H7 (cell line): ENCODE measurements around the gene LRRC3B. TPM values are rescaled to one million over a fixed set of nuclear protein-coding genes. Genes with fewer than 3 reads are reported as not detected.

Experiments
- DNase-seq: peaks from one replicate; pipeline ENCODE4 v3.0.0; 2012
- H3K27me3 ChIP-seq: 2 replicates; pipeline ENCODE4 v1.6.0; 2011; ENCODE audit warnings: mild to moderate bottlenecking, low read length; ENCODE audit not compliant: control insufficient read depth, insufficient read depth
- H3K36me3 ChIP-seq: replicated peaks from 2 replicates; pipeline ENCODE4 v1.5.1; 2011; ENCODE audit warnings: low read length; ENCODE audit not compliant: control insufficient read depth, insufficient read depth
- H3K4me3 ChIP-seq: 2 replicates; pipeline ENCODE4 v1.5.1; 2011; ENCODE audit warnings: low read depth, mild to moderate bottlenecking, control low read depth, low read length, moderate library complexity; ENCODE audit not compliant: insufficient read depth
- total RNA-seq: library from RNA; depleted of rRNA; stranded (reverse); fragments of >200 nt; shearing (Covaris generic); gene quantifications from 2 replicates; pipeline ENCODE4 v1.2.3, GENCODE V29; 2014

Gene LRRC3B
- total RNA-seq, 1 experiment from 2014 or later: 0.62 TPM

DNA sequence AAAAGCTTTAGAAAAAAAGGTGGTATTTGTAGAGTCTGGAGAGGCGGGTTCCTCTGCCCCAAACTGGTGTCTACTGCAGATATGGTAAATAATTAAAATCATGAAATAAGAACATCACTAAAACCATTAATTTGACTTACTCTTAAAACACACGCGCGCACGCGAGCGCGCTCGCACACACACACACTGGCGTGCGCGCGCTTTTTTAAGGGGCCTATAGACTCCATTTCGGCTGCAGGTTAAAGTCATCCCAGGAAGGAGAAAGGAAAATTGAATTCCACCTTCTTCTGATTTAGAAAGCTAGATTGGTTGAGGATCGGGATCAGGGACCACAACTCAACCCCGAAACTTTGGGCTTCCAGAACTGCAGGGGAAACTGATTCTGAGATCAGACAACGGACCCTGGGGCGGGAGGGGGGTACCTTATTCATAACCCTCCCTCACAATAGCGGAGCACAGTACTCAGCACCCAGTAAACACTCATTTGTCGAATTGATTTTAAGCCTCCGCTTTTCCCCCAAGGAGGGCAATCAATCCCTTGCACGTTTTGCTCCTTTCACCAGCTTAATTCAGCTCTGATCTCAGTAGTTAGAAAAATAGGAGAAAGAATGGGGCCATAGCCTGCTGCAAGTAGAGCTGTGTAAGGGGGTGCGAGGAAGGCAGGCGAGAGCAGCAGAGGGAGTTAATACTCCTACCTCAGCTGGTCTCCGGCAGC lies 509 bp upstream of the LRRC3B start:
- Histone ChIP-seq H3K27me3 (peaks cover 57% of the 10 kb centered on the region), H3K4me3 (peak overlapping the region; percentile 50), H3K36me3 (no peaks in the 10 kb centered on the region)
- DNase-seq: peak; percentile 28

DNA sequence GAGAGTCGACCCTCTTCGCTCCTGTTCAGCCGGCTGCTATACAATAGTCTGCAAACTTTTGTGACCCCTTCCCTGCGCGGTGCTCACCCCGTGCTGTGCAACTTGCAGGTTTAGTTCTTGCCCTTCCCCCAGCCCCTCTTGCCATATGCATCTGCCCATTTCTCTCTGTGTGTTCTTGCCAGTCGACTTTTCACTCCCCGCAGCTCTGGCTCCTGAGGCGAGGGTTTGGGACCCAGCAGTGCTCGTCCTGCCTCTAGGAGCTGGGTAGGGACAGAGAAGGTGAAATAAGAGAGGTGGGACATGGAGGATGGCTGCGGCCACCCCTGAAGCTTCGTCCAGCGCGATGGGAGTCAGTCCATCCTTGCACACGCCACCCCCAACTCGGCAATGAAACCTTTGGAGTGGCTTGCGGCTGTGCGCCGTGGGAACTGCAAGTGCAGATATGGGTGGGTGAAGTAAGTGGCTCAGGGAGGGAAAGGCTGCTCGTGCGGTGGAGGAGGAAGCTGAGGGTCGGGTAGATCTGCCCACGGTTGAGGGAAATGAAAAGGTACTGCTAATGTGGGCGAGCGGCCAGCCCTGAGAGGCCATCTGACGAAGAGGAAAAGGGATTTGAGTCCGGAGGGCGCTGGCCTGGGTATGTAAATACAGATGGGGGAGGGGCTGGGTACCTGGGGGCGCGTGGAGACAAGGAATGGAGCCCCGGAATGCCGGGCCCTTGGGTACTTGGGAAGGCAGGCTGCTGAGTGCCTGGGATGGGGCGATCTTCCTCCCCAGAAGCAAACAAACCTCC lies 1.0 kb downstream of the LRRC3B start:
- peak; percentile 67 for DNase-seq
- H3K27me3 ChIP-seq: peaks cover 62% of the 10 kb centered on the region
- H3K4me3 ChIP-seq: peak overlapping the region; percentile 50
- H3K36me3 ChIP-seq: no peaks in the 10 kb centered on the region

DNA sequence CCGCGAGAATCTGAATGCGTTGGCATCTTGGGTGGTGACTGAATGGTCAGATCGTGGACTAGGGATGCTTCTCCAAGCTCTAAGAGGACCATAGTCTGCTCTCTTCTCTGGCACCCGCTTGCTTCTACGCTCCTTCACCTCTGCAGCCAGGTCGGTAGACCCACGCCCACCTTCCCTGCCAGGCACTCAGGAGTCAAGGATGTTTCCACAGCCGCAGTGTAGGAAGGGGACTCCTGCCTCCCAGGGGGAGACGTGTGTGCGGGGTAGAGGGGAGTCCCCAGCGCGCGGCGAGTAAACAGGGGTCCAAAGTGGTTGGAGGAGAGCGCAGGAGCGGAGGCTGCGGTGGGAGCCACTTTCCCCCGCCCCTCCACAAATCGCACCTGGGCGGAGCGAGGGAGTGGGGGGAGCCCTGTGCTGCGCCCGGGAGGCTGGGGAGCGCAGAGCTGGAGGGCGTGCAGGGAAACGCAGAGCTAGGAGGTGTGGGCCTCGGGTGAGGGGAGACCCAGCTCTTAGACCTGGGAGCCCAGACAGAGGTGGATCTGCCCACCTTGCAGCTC lies 1.7 kb downstream of the LRRC3B start:
- no peaks in the 10 kb centered on the region for H3K36me3 ChIP-seq
- H3K27me3 ChIP-seq: peaks cover 62% of the 10 kb centered on the region
- DNase-seq: peak; percentile 83
- peak overlapping the region; percentile 50 for H3K4me3 ChIP-seq

DNA sequence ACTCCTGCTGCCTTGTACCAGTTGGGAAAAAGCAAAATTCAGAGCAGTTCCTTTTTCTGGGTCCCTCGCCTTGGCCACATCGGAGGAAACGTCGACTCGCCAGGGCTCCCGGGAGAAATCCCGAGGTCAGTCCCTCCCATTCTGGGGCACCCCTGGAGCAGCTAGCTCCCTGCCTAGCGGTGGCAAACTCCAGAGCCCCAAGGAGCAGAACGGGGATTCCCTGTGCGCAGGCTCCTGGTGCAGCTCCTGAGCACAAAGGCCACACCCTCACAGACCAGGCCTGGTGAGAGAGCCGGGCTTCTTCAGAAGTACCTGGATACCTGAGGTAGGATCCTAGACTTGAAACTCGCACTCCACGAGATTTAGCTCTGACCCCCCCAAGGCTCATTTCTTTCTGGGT lies 2.6 kb downstream of the LRRC3B start:
- Histone ChIP-seq H3K36me3 (no peaks in the 10 kb centered on the region), H3K4me3 (peak overlapping the region; percentile 50; the same call in 1 of the 2 replicates), H3K27me3 (peaks cover 62% of the 10 kb centered on the region)
- DNase-seq: peak; percentile 51

DNA sequence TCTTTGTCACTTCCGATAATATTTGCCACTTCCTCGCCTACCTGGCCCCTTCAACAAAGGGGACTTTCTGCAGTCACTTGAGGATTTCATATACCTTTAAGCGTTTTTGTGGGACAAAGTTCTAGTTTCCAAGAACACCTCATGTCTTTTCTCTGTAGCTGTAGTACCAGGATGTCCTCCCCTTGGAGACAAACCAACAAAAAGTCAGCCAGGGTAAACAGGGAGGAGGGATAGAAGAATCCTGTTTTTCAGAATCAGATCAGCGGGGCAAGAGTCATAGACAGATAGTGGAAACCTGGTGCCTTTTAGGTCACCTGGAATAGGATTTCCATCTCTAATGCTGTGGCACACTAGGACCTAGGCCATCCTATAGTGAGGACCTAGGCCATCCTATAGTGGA lies 4.5 kb downstream of the LRRC3B start:
- H3K27me3 ChIP-seq: peaks cover 58% of the 10 kb centered on the region
- H3K36me3 ChIP-seq: no peaks in the 10 kb centered on the region
- DNase-seq: no peak

DNA sequence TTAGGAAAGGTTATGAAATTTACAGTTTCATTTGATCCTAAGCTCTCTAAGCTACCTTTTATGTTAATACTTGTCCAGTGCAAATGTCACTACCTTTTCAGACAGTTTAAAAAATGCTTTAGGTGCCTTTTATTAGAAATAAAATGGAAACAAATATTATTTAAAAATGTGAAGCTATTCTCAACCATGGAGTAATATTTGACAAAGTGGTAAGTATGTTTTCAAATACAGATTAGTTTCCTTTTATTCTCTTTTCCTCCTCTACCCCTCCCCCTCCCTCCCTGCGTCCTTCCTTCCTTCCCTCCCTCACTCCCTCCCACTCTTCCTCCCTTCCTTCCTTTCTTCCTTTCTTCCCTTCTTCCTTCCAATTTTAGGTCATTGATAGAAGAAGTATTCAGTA lies 6.3 kb downstream of the LRRC3B start:
- no peak for DNase-seq
- H3K4me3 ChIP-seq: no peak overlapping the region
- no peaks in the 10 kb centered on the region for H3K36me3 ChIP-seq
- peaks cover 48% of the 10 kb centered on the region for H3K27me3 ChIP-seq

More for the DNA sequence above, 4.5 kb downstream of the LRRC3B start:
- no peak overlapping the region for H3K4me3 ChIP-seq

DNA sequence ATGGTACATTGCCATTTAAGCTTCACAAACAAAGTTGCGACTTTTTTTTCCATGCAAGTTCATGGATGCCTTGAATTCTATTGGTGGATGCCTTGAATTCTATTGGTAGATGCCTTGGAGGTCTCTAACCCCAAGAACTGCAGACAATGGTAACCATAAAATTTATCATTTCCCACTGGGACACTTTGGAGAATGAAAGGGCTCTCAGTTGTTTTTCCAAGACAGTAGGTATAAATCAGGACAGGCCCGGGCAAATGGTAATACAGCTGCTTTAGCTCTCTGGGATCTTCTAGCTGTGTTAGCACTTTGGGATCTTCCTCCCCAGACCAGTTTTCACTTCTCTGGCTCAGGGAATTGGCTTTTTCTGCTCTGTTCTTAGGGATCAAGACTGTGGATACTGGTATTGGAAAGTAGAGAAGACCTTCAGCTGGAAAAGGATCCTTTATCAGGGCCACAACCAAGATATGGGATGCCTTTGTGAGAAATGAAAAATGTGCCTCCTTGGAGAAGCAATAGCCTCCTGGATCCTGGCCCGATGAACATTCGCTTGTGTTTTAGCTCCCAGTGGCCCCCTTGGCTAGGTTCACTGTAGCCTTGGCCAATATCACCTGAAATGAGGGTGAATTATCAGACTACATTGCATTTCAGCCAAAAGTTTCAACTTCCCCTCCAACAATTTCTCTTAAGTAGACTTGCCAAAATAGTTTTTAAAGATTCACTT lies 8.3 kb downstream of the LRRC3B start:
- DNase-seq: peak; percentile 6
- Histone ChIP-seq H3K27me3 (peaks cover 31% of the 10 kb centered on the region), H3K4me3 (no peak overlapping the region), H3K36me3 (no peaks in the 10 kb centered on the region)

DNA sequence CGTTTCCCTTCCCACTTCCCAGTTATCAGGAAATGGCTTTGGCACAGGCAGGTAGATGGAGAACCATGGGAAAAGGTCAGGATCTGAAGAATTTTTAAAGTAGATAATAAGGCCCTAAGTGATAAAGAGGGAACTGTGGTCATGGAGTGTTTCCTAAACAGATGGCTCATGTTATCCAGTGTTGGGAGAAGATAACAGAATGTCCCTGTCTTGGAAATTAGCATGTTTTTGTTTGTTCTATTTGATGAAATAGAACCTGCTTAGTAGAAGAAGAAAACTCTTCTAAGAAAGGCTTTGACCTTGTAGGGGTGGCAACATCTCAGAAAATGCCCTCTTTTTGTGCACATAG lies 8.8 kb downstream of the LRRC3B start:
- Histone ChIP-seq H3K36me3 (no peaks in the 10 kb centered on the region), H3K4me3 (no peak overlapping the region), H3K27me3 (peaks cover 26% of the 10 kb centered on the region)
- no peak for DNase-seq

DNA sequence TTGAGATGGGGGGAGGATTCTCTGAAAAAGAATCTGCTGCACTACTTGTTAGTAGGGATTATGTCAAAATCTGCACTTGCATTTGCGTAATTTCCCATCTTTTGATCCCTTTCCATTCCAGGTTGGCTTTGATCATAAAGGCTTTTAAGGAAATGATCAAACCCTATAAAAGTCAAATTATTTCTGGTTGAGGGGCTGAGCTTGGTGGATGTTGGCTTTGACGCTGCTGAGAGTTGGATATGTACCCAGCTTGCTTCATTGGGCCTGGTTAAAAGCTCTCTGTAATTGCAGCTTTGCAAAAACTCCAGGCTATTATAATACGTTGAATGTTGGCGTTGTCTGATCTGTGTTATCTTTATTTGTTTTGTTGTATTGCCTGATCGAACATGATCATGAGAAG lies 12.0 kb downstream of the LRRC3B start:
- no peak for DNase-seq
- Histone ChIP-seq H3K36me3 (no peaks in the 10 kb centered on the region), H3K27me3 (peaks cover 18% of the 10 kb centered on the region), H3K4me3 (no peak overlapping the region)

DNA sequence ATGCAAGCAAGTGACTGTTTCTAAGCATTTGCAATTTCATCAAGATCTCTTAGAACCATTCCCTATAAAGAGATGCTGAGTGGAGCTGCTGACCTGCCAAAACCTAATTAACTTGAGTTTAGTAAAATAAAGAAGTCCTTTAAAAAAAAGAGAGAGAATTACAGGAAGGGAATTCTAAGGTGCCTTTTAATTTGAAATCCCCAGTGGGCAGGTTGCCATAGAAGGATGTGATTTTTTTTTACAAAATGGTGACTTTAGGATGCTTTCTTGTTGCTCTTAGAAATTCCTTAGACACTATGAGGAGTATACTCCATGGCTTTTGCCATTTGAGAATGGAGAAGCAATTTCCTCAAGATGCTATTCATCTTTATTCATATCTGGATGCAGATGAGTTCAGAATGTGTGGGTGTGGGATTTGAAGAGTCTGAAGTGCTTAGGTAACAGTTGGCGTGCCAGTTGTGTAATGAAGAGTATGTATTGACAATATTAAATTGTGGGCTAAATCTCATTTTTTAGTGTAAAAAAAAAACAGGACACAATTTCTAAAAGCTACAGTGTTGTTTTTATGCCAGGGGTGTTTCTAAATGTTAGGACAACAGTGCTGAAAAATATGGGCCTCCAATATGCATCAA lies 13.6 kb downstream of the LRRC3B start:
- Histone ChIP-seq H3K27me3 (peaks cover 16% of the 10 kb centered on the region), H3K4me3 (no peak overlapping the region), H3K36me3 (no peaks in the 10 kb centered on the region)
- no peak for DNase-seq

DNA sequence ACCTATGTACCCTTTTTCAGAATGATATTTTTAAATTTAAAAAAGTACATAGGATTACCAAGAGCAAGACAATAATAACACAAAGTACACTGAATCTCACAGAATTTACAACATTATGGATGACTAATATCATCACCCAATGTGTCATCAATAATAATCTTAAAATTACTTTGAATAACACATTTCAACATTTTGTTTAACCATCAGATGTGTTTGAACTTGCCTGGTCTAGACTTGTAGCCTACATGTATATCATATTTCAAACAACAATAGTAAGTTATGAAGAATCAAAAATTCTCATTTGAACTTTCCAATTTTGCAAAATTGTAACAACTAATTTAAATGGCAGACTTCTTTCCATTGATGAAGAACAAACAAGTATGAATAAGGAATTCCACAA lies 15.1 kb downstream of the LRRC3B start:
- no peak for DNase-seq
- no peak overlapping the region for H3K4me3 ChIP-seq
- H3K27me3 ChIP-seq: peaks cover 3% of the 10 kb centered on the region
- H3K36me3 ChIP-seq: no peaks in the 10 kb centered on the region

DNA sequence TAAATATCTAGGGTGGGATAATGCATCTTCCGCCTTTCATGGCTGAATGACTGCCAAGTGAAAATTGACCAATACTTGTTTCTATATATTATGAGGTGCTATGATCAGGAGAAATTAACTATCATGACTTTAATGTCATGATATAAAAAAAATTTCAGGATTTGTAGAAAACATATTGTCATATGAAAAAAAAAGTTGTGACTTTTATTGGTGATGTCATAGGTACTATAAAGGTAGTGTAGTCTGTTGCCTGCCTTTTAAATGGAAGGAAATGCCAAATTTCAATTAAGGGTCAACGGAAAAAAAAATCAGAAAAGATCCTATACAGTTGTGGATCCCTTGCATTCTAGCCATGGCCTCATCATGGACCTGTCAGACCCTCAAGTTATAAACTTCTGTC lies 15.5 kb downstream of the LRRC3B start:
- DNase-seq: no peak
- Histone ChIP-seq H3K36me3 (no peaks in the 10 kb centered on the region), H3K27me3 (no peaks in the 10 kb centered on the region), H3K4me3 (no peak overlapping the region)

DNA sequence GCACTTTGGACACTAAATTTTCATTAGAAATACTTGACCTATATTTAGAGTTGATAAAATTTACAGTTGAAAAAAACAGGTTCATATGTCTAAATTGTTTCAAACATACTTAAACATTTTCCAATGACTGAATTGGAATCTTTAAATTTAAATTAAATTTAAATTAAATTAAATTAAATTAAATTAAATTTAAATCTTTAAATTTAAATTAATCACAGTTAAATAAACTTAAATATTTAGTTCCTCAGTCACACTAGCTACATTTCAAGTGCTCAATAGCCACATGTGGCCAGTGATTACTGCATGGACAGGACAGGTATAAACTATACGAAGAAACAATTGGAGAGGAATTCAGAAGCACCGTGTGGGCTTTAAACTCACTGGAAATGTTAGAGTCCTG lies 16.8 kb downstream of the LRRC3B start:
- H3K36me3 ChIP-seq: no peaks in the 10 kb centered on the region
- no peak for DNase-seq
- no peak overlapping the region for H3K4me3 ChIP-seq
- no peaks in the 10 kb centered on the region for H3K27me3 ChIP-seq

DNA sequence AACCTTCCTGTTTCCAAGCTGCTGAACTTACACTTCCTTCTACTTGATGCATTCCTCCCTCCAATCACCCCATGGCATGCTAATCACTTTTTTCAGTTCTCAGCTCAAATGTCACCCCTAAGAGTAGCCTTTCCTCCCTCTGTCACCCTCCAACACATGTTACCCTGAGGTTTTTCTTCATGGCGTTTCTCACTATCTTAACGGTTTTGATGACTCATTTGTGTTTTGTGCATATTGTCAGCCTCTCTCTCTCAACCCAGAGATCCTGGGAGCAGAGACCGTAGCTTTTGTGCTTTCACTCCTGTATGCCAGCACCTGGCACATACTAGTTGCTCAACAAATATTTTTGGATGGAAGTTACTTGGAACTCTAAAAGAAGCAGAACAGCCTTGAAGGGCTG lies 24.5 kb downstream of the LRRC3B start:
- no peaks in the 10 kb centered on the region for H3K27me3 ChIP-seq
- H3K4me3 ChIP-seq: no peak overlapping the region
- no peaks in the 10 kb centered on the region for H3K36me3 ChIP-seq
- DNase-seq: no peak
